HG03025 (cell line): ENCODE measurements around the gene IFT27.
"Not testable (repeated sequence)": the region's sequence is repeated elsewhere in the genome, so short reads cannot be mapped to it uniquely, and the experiment has no call there.

Experiments
- ATAC-seq: cut with Tn5 transposase; IDR thresholded peaks from one replicate; pipeline ENCODE4 v1.9.1; 2021; ENCODE audit warnings: mild to moderate bottlenecking, moderate library complexity; ENCODE audit not compliant: unreplicated experiment, low FRiP score

IFT27 gene

GRCh38 chr22:36767035-36767775, 8.7 kb downstream of the IFT27 start:
- no peak for ATAC-seq

- no peak for ATAC-seq
These were observed 9.9 kb downstream of the IFT27 start for GRCh38 chr22:36765943-36766450.

GRCh38 chr22:36765131-36765942, 10.6 kb downstream of the IFT27 start:
- ATAC-seq, result no peak

DNA sequence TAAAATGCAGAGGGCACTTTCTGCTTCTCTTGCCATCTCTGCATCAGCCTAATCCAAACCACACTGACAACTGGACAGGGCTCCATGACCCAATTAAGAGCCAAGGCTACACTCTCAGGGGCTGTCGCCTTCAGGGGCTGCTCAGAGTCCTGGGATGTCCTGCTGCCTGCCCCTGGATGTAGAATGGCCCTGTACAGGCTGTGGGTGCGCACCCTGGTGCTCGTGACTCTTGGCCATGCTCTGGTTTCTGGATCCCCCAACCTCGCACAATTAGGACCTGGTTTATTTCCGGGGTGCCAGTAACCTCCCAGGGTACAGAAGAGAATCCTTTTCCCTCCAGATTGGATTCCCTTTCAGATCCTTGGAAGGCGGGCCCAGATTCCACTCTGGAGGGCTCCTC, 11.3 kb downstream of the IFT27 start:
- ATAC-seq, result no peak

- no peak for ATAC-seq
These were observed 11.9 kb downstream of the IFT27 start for GRCh38 chr22:36764060-36764459.

DNA sequence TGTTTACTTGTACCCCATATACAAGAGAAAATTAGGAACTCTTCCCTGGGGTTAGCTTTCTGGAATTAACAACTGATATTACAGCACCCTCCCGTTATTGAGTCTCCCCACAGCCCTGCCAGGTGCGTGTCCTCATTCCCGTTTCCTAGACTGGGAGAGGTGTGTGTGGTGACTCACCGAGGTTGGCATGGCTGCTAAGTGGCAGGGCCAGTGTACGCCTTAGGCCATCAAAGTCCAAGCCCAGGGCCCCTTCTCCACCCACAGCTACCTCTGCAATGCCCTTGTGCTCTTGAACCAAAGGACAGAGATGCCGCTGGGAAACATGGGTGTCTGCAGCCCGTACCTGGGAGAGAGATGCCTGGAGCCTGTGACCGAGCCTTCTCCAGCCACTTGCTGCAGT, 12.3 kb downstream of the IFT27 start:
- ATAC-seq, result no peak

- ATAC-seq, result no peak
These were observed 13.1 kb downstream of the IFT27 start for GRCh38 chr22:36762687-36763260.

- no peak for ATAC-seq
These were observed 14.2 kb downstream of the IFT27 start for GRCh38 chr22:36761553-36762240.

- no peak for ATAC-seq
These were observed 15.1 kb downstream of the IFT27 start for GRCh38 chr22:36760786-36761185.

GRCh38 chr22:36759481-36760159, 16.3 kb downstream of the IFT27 start:
- no peak for ATAC-seq

- no peak for ATAC-seq
These were observed 17.1 kb downstream of the IFT27 start for GRCh38 chr22:36758792-36759271.

GRCh38 chr22:36757668-36758211, 18.2 kb downstream of the IFT27 start:
- no peak for ATAC-seq

DNA sequence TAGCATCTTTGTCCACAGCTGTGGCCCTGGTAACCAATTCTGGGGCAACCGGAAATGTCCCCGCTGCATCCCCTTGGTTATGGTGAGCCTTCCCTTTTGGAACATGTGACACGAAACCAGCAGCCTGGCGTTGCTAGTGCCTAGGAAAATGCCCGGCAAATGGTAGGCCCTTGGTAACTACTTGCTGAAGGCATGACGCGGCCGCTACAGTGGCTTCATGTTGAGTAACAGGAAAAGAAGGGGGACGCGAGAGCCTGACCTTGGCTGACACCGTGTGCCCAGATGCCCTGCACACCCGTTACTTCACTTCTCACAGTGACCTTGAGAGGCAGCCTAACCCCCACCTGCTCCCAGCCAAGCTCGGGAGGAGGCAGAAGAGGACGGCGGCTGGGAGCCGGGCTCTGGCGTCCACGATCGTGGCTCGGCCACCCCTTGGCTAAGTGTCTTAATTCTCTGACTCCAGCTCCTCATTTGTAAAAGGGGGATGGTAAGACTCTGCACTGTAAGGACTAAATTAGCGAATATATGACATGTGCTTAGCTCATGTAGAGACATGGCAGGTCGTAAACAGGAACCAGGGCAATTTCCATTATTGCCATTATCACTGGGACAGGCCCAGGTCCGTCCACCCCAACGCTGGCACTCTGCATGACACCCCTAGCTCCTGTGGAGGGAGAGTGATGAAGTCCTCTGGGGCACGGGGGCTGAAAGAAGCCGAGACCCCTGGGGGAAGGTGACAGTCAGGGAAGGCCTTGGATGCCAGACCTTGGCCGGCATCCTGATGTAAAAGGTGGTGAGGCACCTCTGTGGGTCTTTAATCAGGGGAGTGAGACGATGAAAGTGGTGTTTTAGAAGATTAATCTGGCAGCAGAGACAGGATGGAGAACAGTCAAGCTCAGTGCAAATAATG, 18.9 kb downstream of the IFT27 start:
- ATAC-seq, result no peak

- no peak for ATAC-seq
These were observed 19.9 kb downstream of the IFT27 start for GRCh38 chr22:36756031-36756430.

DNA sequence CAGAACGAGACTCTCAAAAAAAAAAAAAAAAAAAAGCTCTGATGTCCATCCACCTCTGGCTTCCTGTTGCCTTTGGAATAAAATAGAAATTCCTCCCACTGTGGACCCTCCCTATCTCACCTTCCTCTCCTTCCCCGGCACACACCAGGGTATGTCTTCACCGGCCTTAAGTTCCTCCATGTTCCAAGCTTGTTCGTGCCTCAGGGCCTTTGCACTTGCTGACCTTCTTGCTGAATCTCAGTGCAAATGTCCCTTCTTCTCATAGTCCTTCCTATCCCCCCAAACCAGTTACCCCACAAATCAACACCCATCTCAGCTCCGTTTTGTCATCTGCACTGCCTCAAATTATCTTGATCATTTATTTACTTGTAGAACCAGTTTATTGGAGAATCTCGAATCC, 20.6 kb downstream of the IFT27 start:
- ATAC-seq, result no peak

DNA sequence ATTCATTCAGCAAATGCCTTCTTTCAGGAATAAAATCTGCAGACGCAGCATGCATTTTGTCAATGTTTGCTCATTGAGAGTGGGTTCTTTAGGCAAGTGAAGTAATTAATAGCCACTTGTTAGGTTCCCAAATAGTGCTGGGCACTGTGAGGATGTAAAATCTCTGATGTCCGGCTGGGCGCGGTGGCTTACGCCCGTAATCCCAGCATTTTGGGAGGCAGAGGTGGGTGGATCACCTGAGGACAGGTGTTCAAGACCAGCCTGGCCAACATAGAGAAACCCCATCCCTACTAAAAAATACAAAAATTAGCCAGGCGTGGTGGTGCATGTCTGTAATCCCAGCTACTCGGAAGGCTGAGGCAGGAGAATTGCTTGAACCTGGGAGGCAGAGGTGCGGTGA, 21.0 kb downstream of the IFT27 start:
- ATAC-seq, result not testable (repeated sequence)

DNA sequence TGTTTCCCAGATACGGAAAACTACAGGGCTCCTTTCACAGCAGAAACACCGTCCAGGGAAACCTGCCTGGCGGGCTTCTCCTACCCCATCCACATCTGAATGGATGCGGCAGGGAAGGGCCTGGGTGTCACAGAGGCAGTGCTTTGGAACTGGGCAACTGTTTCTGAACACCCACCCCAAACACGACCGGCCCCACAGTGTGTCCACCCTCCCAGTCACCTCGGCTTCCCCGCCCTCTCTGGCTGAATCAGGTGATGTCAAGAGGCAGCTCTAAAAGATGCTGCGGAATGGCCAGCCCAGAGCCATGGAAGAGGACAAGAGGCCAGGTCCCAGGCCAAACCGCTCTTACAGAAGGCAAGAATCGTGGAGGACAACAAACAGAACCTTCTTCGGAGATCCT, 22.0 kb downstream of the IFT27 start:
- ATAC-seq, result no peak

GRCh38 chr22:36753120-36753802, 22.7 kb downstream of the IFT27 start:
- no peak for ATAC-seq
